Gastroesophageal sphincter (tissue), 4 donors: ENCODE measurements around the gene INSIG1. TPM values are rescaled to one million over a fixed set of nuclear protein-coding genes. Genes with fewer than 3 reads are reported as not detected.

ENCODE experiments used
- ATAC-seq: fragments of 150-250 bp; one replicate; pipeline ENCODE4 v1.9.1; 2016; ENCODE audit warnings: mild to moderate bottlenecking, moderate library complexity
- H3K27ac ChIP-seq, 4 donors: fragments of 200-600 bp; sonication (generic) in 3 of 4; 1 replicate in 3 of 4; 2 replicates in 1 of 4; pipeline ENCODE4 v1.5.1; 2016 to 2019
- H3K27me3 ChIP-seq: fragments of 200-600 bp; sonication (generic); one replicate; pipeline ENCODE4 v1.5.1; 2019
- H3K36me3 ChIP-seq, 2 donors: fragments of 200-600 bp; sonication (generic); one replicate each; pipeline ENCODE4 v1.5.1; 2019; ENCODE audit warnings: control low read depth in 1 of 2
- H3K4me1 ChIP-seq, 3 donors: fragments of 200-600 bp; sonication (generic); 1 replicate in 2 of 3; 2 replicates in 1 of 3; pipeline ENCODE4 v1.5.1; 2016 to 2019; ENCODE audit warnings: control low read depth in 2 of 3
- H3K4me3 ChIP-seq, 2 donors: fragments of 200-600 bp; sonication (generic); one replicate each; pipeline ENCODE4 v1.5.1; 2019; ENCODE audit warnings: mild to moderate bottlenecking in 1 of 2, moderate library complexity in 1 of 2
- H3K9me3 ChIP-seq, 3 donors: fragments of 200-600 bp; sonication (generic); one replicate each; pipeline ENCODE4 v1.5.1; 2017 to 2019; ENCODE audit warnings: control low read depth in 2 of 3
- EP300 ChIP-seq: sonication (generic); formaldehyde crosslinking; IDR thresholded peaks from one replicate; pipeline ENCODE4 v1.6.1; 2017; ENCODE audit warnings: antibody characterized with exemption, mild to moderate bottlenecking
- POLR2A ChIP-seq, 2 donors: fragments of 450-650 bp; IDR thresholded peaks; one replicate each; pipeline ENCODE4 v1.6.1; 2017; ENCODE audit warnings: antibody characterized with exemption in 2 of 2, mild to moderate bottlenecking in 2 of 2, moderate library complexity in 1 of 2
- POLR2AphosphoS5 ChIP-seq: sonication (generic); formaldehyde crosslinking; IDR thresholded peaks from one replicate; pipeline ENCODE4 v1.6.1; 2017; ENCODE audit warnings: antibody characterized with exemption
- WGBS, 2 donors: methylation state at CpG; one replicate each; pipeline ENCODE4 v1.1.5; 2018; ENCODE audit warnings: low coverage in 1 of 2; 5-methylcytosine and 5-hydroxymethylcytosine counted together
- total RNA-seq, 4 donors: library from RNA; depleted of rRNA; stranded (reverse); fragments of >200 nt; gene quantifications; one replicate each; pipeline ENCODE4 v1.1.0, GENCODE V29; 2016
- TF ChIP-seq, protein P1 (sequence below), 4 experiments: fragments of 200-600 bp in 2 of 4; fragments of 450-650 bp in 2 of 4; sonication (generic) in 1 of 4; IDR thresholded peaks; one replicate each; pipeline ENCODE4 v1.5.1; 2017 to 2019; ENCODE audit warnings: antibody characterized with exemption in 4 of 4, mild to moderate bottlenecking in 2 of 4, moderate library complexity in 2 of 4

Gene INSIG1
- total RNA-seq, 4 donors from 2014 or later: 18.8 to 52.1 (median 30.7) TPM

DNA sequence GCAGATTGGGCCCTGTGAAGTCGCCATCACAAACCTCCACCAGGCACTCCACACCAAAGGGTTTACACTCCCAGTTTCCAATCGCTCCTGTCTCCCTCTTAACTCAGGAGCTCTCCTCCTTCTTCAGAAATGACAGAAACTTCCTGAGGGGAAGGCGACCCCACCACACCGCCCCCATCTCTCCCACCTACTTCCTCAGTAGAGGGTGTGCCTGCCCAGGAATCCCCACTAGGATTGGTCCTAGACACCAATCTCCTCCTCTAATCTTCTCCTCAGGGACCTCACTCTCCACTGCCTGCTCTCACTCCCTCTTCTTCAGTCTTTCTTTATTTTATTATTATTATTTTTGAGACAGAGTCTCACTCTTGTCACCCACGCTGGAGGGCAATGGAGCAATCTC lies 5.9 kb upstream of the INSIG1 start:
- Histone ChIP-seq H3K4me3 (no peak overlapping the region), H3K9me3 (no peaks in the 10 kb centered on the region), H3K36me3 (no peaks in the 10 kb centered on the region), H3K27me3 (peaks cover 7% of the 10 kb centered on the region), H3K27ac (no peak overlapping the region), H3K4me1 (peaks cover 0 to 6% (median 3%) of the 10 kb centered on the region in 3 donors)
- TF ChIP-seq, protein P1, sequence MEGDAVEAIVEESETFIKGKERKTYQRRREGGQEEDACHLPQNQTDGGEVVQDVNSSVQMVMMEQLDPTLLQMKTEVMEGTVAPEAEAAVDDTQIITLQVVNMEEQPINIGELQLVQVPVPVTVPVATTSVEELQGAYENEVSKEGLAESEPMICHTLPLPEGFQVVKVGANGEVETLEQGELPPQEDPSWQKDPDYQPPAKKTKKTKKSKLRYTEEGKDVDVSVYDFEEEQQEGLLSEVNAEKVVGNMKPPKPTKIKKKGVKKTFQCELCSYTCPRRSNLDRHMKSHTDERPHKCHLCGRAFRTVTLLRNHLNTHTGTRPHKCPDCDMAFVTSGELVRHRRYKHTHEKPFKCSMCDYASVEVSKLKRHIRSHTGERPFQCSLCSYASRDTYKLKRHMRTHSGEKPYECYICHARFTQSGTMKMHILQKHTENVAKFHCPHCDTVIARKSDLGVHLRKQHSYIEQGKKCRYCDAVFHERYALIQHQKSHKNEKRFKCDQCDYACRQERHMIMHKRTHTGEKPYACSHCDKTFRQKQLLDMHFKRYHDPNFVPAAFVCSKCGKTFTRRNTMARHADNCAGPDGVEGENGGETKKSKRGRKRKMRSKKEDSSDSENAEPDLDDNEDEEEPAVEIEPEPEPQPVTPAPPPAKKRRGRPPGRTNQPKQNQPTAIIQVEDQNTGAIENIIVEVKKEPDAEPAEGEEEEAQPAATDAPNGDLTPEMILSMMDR (IDR thresholded peaks at IDR 0.05): no peak
- TF ChIP-seq POLR2A (IDR thresholded peaks at IDR 0.05) (no peak), POLR2AphosphoS5 (no peak), EP300 (no peak)
- WGBS, 2 donors: 66 to 82% methylated on average over 3 to 4 of the region's 5 CpGs
- ATAC-seq: no peak

DNA sequence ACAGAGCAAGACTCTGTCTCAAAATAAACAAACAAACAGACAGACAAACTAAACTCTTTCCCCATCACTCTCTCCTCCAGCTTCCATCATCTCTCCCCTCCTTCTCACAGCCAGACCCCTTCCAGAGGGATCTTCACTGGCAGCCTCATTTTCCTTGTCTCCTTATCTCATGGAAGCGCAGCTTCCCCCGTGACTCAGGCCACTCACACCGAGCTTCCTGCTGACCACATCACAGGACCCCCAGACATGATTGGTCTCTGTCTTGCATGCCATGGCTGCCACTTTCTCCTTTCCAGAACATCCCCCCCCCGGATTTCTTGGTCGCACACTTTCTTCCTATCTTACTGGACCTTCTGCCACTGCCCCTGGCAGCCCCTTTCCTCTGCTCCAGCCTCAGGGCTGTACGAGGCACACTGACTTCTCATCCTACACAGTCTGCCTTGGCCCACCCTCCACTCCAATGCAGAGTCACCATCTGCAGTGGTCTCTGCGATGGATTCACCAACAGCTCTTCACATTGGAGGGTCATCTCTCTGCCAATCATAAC lies 4.9 kb upstream of the INSIG1 start:
- TF ChIP-seq POLR2AphosphoS5: no peak
- no peak overlapping the region for H3K4me3 ChIP-seq
- H3K27ac ChIP-seq: no peak overlapping the region
- no peaks in the 10 kb centered on the region for H3K27me3 ChIP-seq
- H3K36me3 ChIP-seq: no peaks in the 10 kb centered on the region
- no peaks in the 10 kb centered on the region for H3K9me3 ChIP-seq
- no peak for ATAC-seq
- H3K4me1 ChIP-seq: peaks cover 0 to 11% (median 3%) of the 10 kb centered on the region in 3 donors
- 54 to 87% methylated on average over 4 to 5 of the region's 7 CpGs for WGBS, 2 donors

DNA sequence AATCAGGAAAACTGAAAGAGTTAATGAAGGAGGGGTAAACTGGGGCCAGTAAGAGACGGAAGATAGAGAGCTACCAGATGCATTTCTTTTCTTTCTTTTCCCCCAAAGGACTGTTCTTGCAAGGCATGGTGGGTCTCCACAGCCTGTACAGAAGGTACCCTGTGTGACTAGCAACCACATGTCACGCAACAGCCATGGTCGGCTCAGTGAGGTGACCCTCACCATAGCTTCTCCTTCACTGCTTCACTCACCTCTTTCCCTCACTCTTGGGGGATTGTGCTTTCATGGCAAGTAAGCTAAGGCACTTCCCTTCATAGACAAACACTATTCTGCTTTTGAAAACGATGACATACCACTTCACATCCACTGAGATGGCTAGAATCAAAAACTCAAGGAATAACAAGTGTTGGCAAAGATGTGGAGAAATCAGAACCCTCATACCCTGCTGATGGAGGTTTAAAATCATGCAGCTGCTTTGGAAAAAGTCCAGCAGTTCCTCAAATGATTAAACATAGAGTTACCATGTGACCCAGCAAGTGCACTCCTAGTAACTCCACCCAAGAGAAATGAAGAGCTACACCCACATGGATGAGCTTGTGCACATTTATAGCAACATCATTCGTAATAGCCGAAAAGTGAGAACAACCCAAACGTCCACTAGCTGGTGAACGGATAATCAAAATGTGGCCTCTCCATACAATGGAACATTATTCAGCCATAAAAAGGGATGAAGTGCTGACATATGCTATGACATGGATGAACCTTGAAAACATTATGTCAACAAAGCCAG lies 3.8 kb upstream of the INSIG1 start:
- TF ChIP-seq, protein P1 (IDR thresholded peaks at IDR 0.05): no peak
- TF ChIP-seq POLR2AphosphoS5: no peak
- TF ChIP-seq POLR2A (IDR thresholded peaks at IDR 0.05): no peak
- no peak for TF ChIP-seq EP300
- H3K4me3 ChIP-seq: no peak overlapping the region
- WGBS, 2 donors: 65 to 86% methylated on average over 4 to 7 of the region's 8 CpGs
- H3K27ac ChIP-seq: no peak overlapping the region
- peaks cover 0 to 20% (median 3%) of the 10 kb centered on the region in 3 donors for H3K4me1 ChIP-seq
- no peaks in the 10 kb centered on the region for H3K36me3 ChIP-seq
- no peak for ATAC-seq
- H3K27me3 ChIP-seq: no peaks in the 10 kb centered on the region
- H3K9me3 ChIP-seq: no peaks in the 10 kb centered on the region

DNA sequence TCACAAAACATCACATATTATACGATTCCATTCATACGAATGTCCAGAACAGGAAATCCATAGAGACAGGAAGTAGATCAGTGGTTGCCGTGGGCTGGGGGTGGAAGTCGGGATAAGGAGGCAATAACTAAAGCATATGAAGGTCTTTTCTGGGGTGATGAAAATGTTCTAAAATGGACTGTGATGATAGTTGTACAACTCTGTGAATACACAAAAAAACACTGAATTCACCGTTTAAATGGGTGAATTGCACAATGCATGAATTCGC lies 3.2 kb upstream of the INSIG1 start:
- peaks cover 0 to 24% (median 5%) of the 10 kb centered on the region in 3 donors for H3K4me1 ChIP-seq
- no peaks in the 10 kb centered on the region for H3K27me3 ChIP-seq
- H3K27ac ChIP-seq: no peak overlapping the region
- 75 to 86% methylated on average over 6 of the region's 6 CpGs for WGBS, 2 donors
- no peaks in the 10 kb centered on the region for H3K36me3 ChIP-seq
- TF ChIP-seq POLR2A (IDR thresholded peaks at IDR 0.05) (no peak), EP300 (no peak), POLR2AphosphoS5 (no peak)
- TF ChIP-seq, protein P1 (IDR thresholded peaks at IDR 0.05): no peak
- no peak for ATAC-seq
- no peak overlapping the region for H3K4me3 ChIP-seq
- H3K9me3 ChIP-seq: no peaks in the 10 kb centered on the region

DNA sequence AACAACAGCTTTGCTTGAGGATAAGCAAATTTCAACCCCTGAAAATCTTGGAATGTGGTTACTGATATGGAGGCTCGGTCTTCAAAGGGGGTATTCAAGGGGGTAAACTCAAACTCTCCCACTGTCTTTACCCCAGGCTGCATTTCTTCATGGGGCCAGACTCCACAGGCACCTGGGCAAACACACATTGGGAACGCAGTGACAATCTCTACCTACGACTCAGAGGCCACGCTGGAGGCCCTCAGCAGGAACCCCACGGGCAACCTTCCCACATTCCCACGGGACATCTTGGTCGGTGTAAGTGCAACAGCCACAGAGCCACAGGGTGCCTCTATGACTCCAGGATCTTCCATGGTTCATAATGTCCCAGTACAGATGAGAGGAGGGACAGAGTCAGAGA lies 2.2 kb upstream of the INSIG1 start:
- Histone ChIP-seq H3K4me3 (no peak overlapping the region), H3K9me3 (no peaks in the 10 kb centered on the region), H3K27ac (no peak overlapping the region), H3K4me1 (peaks cover 0 to 35% (median 9%) of the 10 kb centered on the region in 3 donors), H3K36me3 (no peaks in the 10 kb centered on the region), H3K27me3 (no peaks in the 10 kb centered on the region)
- TF ChIP-seq POLR2AphosphoS5: no peak
- no peak for TF ChIP-seq POLR2A (IDR thresholded peaks at IDR 0.05)
- TF ChIP-seq EP300: no peak
- TF ChIP-seq, protein P1 (IDR thresholded peaks at IDR 0.05): no peak
- no peak for ATAC-seq
- 60 to 100% methylated on average over 1 to 4 of the region's 7 CpGs for WGBS, 2 donors
